Loucy (cell line): ENCODE results near the gene CFAP410.

Source experiments
- H2AFZ ChIP-seq: fragments of 200-600 bp; sonication (generic); 2 replicates; pipeline ENCODE4 v1.6.0; 2016; ENCODE audit warnings: antibody characterized with exemption, mild to moderate bottlenecking, low read length, moderate library complexity
- H3F3A ChIP-seq: fragments of 200-600 bp; 2 replicates; pipeline ENCODE4 v1.6.0; 2016; ENCODE audit warnings: antibody characterized with exemption, low read depth, mild to moderate bottlenecking
- H3K27me3 ChIP-seq: fragments of 200-600 bp; sonication (generic); 2 replicates; pipeline ENCODE4 v1.6.1; 2014; ENCODE audit warnings: low read length, mild to moderate bottlenecking; ENCODE audit not compliant: insufficient read depth, poor library complexity, severe bottlenecking
- H3K36me3 ChIP-seq: fragments of 200-600 bp; sonication (generic); 2 replicates; pipeline ENCODE4 v1.6.1; 2016; ENCODE audit warnings: low read length; ENCODE audit not compliant: insufficient read depth
- H3K4me1 ChIP-seq: fragments of 200-600 bp; sonication (generic); 2 replicates; pipeline ENCODE4 v1.5.1; 2014; ENCODE audit warnings: low read length, mild to moderate bottlenecking; ENCODE audit not compliant: insufficient read depth, poor library complexity, severe bottlenecking
- H3K4me2 ChIP-seq: fragments of 200-600 bp; sonication (generic); 2 replicates; pipeline ENCODE4 v1.6.0; 2014; ENCODE audit warnings: antibody characterized with exemption, low read length, low read depth, mild to moderate bottlenecking; ENCODE audit not compliant: poor library complexity, severe bottlenecking
- H3K4me3 ChIP-seq: fragments of 200-600 bp; sonication (generic); 2 replicates; pipeline ENCODE4 v1.5.1; 2014; ENCODE audit warnings: low read length, mild to moderate bottlenecking, mixed read lengths; ENCODE audit not compliant: poor library complexity, severe bottlenecking
- H3K79me2 ChIP-seq: fragments of 200-600 bp; sonication (generic); 2 replicates; pipeline ENCODE4 v1.6.1; 2014; ENCODE audit warnings: low read length; ENCODE audit not compliant: insufficient read depth
- H3K9ac ChIP-seq: fragments of 200-600 bp; sonication (generic); 2 replicates; pipeline ENCODE4 v1.6.0; 2014; ENCODE audit warnings: mild to moderate bottlenecking, low read depth, low read length, moderate library complexity; ENCODE audit not compliant: poor library complexity, severe bottlenecking
- H3K9me2 ChIP-seq: fragments of 200-600 bp; sonication (generic); replicated peaks from 2 replicates; pipeline ENCODE4 v1.6.1; 2016; ENCODE audit warnings: low read depth, low read length, mixed read lengths
- H3K9me3 ChIP-seq: fragments of 200-600 bp; sonication (generic); 2 replicates; pipeline ENCODE4 v1.6.1; 2014; ENCODE audit warnings: mild to moderate bottlenecking, antibody characterized with exemption, low read length, low read depth; ENCODE audit not compliant: insufficient read depth
- H4K20me1 ChIP-seq: fragments of 200-600 bp; sonication (generic); 2 replicates; pipeline ENCODE4 v1.6.0; 2014; ENCODE audit warnings: antibody characterized with exemption, low read length, mild to moderate bottlenecking; ENCODE audit not compliant: insufficient read depth, poor library complexity, severe bottlenecking
- CTCF ChIP-seq: fragments of 200-600 bp; sonication (generic); conservative IDR thresholded peaks from 2 replicates; pipeline ENCODE4 v1.5.1; 2014; ENCODE audit warnings: mild to moderate bottlenecking, antibody characterized with exemption, low read length
- EZH2phosphoT487 ChIP-seq: fragments of 200-600 bp; IDR thresholded peaks from 2 replicates; pipeline ENCODE4 v1.6.1; 2018; ENCODE audit warnings: antibody characterized with exemption, mild to moderate bottlenecking, moderate library complexity, borderline replicate concordance

Gene CFAP410

GRCh38 chr21:44349847-44350772 is 10.9 kb upstream of the CFAP410 start:
- TF ChIP-seq EZH2phosphoT487 (no peak), CTCF (no peak)
- H3K36me3 ChIP-seq: no peaks in the 10 kb centered on the region
- no peaks in the 10 kb centered on the region for H3K9me2 ChIP-seq
- H3K9ac ChIP-seq: no peak overlapping the region
- no peaks in the 10 kb centered on the region for H3K9me3 ChIP-seq
- H2AFZ ChIP-seq: no peak overlapping the region
- H3F3A ChIP-seq: no peaks in the 10 kb centered on the region
- H3K4me3 ChIP-seq: no peak overlapping the region
- no peaks in the 10 kb centered on the region for H3K79me2 ChIP-seq
- H3K4me1 ChIP-seq: no peaks in the 10 kb centered on the region
- H4K20me1 ChIP-seq: no peaks in the 10 kb centered on the region
- no peaks in the 10 kb centered on the region for H3K27me3 ChIP-seq
- H3K4me2 ChIP-seq: no peak overlapping the region

- H2AFZ ChIP-seq: no peak overlapping the region
- H3K4me2 ChIP-seq: no peak overlapping the region
- TF ChIP-seq EZH2phosphoT487: no peak
- no peak for TF ChIP-seq CTCF
- no peak overlapping the region for H3K4me3 ChIP-seq
- no peaks in the 10 kb centered on the region for H3K4me1 ChIP-seq
- H3K9me3 ChIP-seq: no peaks in the 10 kb centered on the region
- H3F3A ChIP-seq: no peaks in the 10 kb centered on the region
- no peaks in the 10 kb centered on the region for H3K79me2 ChIP-seq
- H3K36me3 ChIP-seq: no peaks in the 10 kb centered on the region
- no peaks in the 10 kb centered on the region for H3K9me2 ChIP-seq
- no peaks in the 10 kb centered on the region for H4K20me1 ChIP-seq
- H3K9ac ChIP-seq: no peak overlapping the region
- H3K27me3 ChIP-seq: no peaks in the 10 kb centered on the region
These were observed 10.2 kb upstream of the CFAP410 start for GRCh38 chr21:44349416-44349846.

- no peaks in the 10 kb centered on the region for H3F3A ChIP-seq
- no peaks in the 10 kb centered on the region for H3K9me2 ChIP-seq
- no peaks in the 10 kb centered on the region for H3K27me3 ChIP-seq
- H3K36me3 ChIP-seq: no peaks in the 10 kb centered on the region
- H4K20me1 ChIP-seq: no peaks in the 10 kb centered on the region
- H3K4me2 ChIP-seq: no peak overlapping the region
- H3K9ac ChIP-seq: no peak overlapping the region
- H3K79me2 ChIP-seq: no peaks in the 10 kb centered on the region
- TF ChIP-seq CTCF (no peak), EZH2phosphoT487 (no peak)
- no peak overlapping the region for H3K4me3 ChIP-seq
- H3K9me3 ChIP-seq: no peaks in the 10 kb centered on the region
- no peak overlapping the region for H2AFZ ChIP-seq
- no peaks in the 10 kb centered on the region for H3K4me1 ChIP-seq
These were observed 9.7 kb upstream of the CFAP410 start for GRCh38 chr21:44348861-44349260.
